CD4-positive, alpha-beta T cell (primary cell): ENCODE data around the gene LPP. TPM values are rescaled to one million over a fixed set of nuclear protein-coding genes. Genes with fewer than 3 reads are reported as not detected.

ENCODE experiments used
- ATAC-seq: fragments of 200-7000 bp; cut with Tn5 transposase; one replicate; pipeline ENCODE4 v1.10.0; 2022; ENCODE audit warnings: mild to moderate bottlenecking; ENCODE audit not compliant: poor library complexity
- CTCF ChIA-PET: fragments of 350-600 bp; sonication (Branson Sonifier 250); formaldehyde crosslinking; loops from one replicate; lab custom pipeline; 2021; ENCODE audit warnings: antibody characterized with exemption, inconsistent platforms; lab: Charles Lee
- POLR2A ChIA-PET: fragments of 350-600 bp; sonication (Branson Sonifier 250); formaldehyde crosslinking; loops from one replicate; lab custom pipeline; 2021; ENCODE audit warnings: antibody characterized with exemption, inconsistent platforms; lab: Charles Lee
- DNase-seq, 14 experiments: peaks; one replicate each; pipeline ENCODE4 v3.0.0-alpha.2; 2013 to 2020; ENCODE audit warnings: mixed read lengths in 2 of 14
- H3K27ac ChIP-seq, 2 donors: one replicate each; pipeline versions ENCODE4 v1.5.1 to v1.7.0; 2013; ENCODE audit warnings: low read length in 2 of 2, low read depth in 1 of 2, mild to moderate bottlenecking in 1 of 2
- H3K27me3 ChIP-seq, 2 experiments: 1 replicate in 1 of 2; 2 replicates in 1 of 2; pipeline versions ENCODE4 v1.6.1 to v1.7.0; 2013; ENCODE audit warnings: low read length in 2 of 2, control low read depth in 1 of 2, mild to moderate bottlenecking in 1 of 2, moderate library complexity in 1 of 2; ENCODE audit not compliant: insufficient read depth in 2 of 2, control insufficient read depth in 1 of 2
- H3K36me3 ChIP-seq: one replicate; pipeline ENCODE4 v1.6.1; 2013; ENCODE audit warnings: low read length, control low read depth; ENCODE audit not compliant: insufficient read depth
- H3K4me1 ChIP-seq: one replicate; pipeline ENCODE4 v1.6.1; 2013; ENCODE audit warnings: low read length, control low read depth; ENCODE audit not compliant: insufficient read depth
- H3K4me3 ChIP-seq: one replicate; pipeline ENCODE4 v1.5.1; 2013; ENCODE audit warnings: mild to moderate bottlenecking, low read length, moderate library complexity
- H3K9me3 ChIP-seq, 2 experiments: 1 replicate in 1 of 2; 2 replicates in 1 of 2; pipeline versions ENCODE4 v1.6.1 to v1.7.0; 2013; ENCODE audit warnings: low read length in 2 of 2, mild to moderate bottlenecking in 2 of 2, control low read depth in 1 of 2, moderate library complexity in 1 of 2; ENCODE audit not compliant: control insufficient read depth in 1 of 2, insufficient read depth in 1 of 2
- H3K27ac Mint-ChIP-seq: one replicate; pipeline ENCODE4 v1.8.0; 2020; ENCODE audit warnings: mixed read lengths
- H3K27me3 Mint-ChIP-seq: one replicate; pipeline ENCODE4 v1.8.0; 2021; ENCODE audit warnings: mixed read lengths
- H3K36me3 Mint-ChIP-seq: one replicate; pipeline ENCODE4 v1.8.0; 2021; ENCODE audit warnings: low read depth, mixed read lengths
- H3K4me1 Mint-ChIP-seq: one replicate; pipeline ENCODE4 v1.8.0; 2021; ENCODE audit warnings: low read depth, mixed read lengths
- H3K4me3 Mint-ChIP-seq: one replicate; pipeline ENCODE4 v1.8.0; 2020; ENCODE audit warnings: mild to moderate bottlenecking, mixed read lengths
- H3K9me3 Mint-ChIP-seq: one replicate; pipeline ENCODE4 v1.8.0; 2020; ENCODE audit warnings: mixed read lengths
- CTCF ChIP-seq: fragments of 200-600 bp; IDR thresholded peaks from one replicate; pipeline ENCODE4 v1.8.0; 2022; ENCODE audit warnings: antibody characterized with exemption, mild to moderate bottlenecking
- intact Hi-C, 2 experiments: fragments of 100-400 bp; cut with DNase I in 1 of 2; cut with micrococcal nuclease in 1 of 2; formaldehyde crosslinking; loops; one replicate each; pipeline versions ENCODE4 v1.15.1 to v1.9.0; 2023 to 2025; cut with DNase I, micrococcal nuclease
- total RNA-seq, 174 experiments: library from RNA in 2 of 174; stranded (reverse) in 2 of 174; gene quantifications; one replicate each; pipeline ENCODE4 v1.2.3 and lab custom pipeline; 2021 to 2026

The LPP gene
- total RNA-seq, 2 experiments from 2014 or later = 45.6 to 45.9 TPM

DNA sequence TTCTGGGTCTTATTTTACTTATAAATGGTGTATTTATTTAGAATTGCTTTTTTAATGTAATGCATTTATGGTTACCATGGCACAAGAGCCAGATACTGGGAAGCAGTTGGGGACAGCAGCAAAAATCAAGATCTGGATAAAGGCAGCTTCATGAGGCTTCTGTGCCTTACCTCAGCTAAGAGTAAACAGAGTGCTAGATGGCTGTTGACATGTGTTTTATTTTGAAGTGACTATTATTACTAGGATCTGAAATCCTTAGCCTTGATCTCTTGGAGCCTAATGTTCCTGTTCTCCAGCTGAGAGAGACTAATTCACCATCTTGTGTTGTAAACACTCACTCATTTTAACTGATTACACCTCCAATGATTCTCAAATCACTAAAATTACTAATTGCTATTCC is 317.8 kb downstream of the LPP start:
- Mint-ChIP-seq H3K4me1 (no peaks in the 10 kb centered on the region), H3K27me3 (no peaks in the 10 kb centered on the region), H3K9me3 (no peaks in the 10 kb centered on the region), H3K4me3 (no peak overlapping the region), H3K27ac (no peak overlapping the region), H3K36me3 (peaks cover 18% of the 10 kb centered on the region)
- intact Hi-C loops = no loop called here
- Histone ChIP-seq H3K4me1 (no peaks in the 10 kb centered on the region), H3K36me3 (peaks cover 2% of the 10 kb centered on the region), H3K4me3 (no peak overlapping the region), H3K27me3 (no peaks in the 10 kb centered on the region), H3K27ac (no peak overlapping the region), H3K9me3 (no peaks in the 10 kb centered on the region)
- ChIA-PET CTCF (no interaction called here), POLR2A (no interaction called here)
- TF ChIP-seq CTCF = no peak
- ATAC-seq (no peak), DNase-seq (no peak)

GRCh38 chr3:188472336-188472735 is 318.4 kb downstream of the LPP start:
- Mint-ChIP-seq H3K9me3 (no peaks in the 10 kb centered on the region), H3K27ac (no peak overlapping the region), H3K36me3 (peaks cover 17% of the 10 kb centered on the region), H3K27me3 (no peaks in the 10 kb centered on the region), H3K4me3 (no peak overlapping the region), H3K4me1 (no peaks in the 10 kb centered on the region)
- TF ChIP-seq CTCF = no peak
- H3K9me3 ChIP-seq = no peaks in the 10 kb centered on the region
- H3K4me1 ChIP-seq = no peaks in the 10 kb centered on the region
- H3K36me3 ChIP-seq = peaks cover 2% of the 10 kb centered on the region
- POLR2A ChIA-PET = no interaction called here
- CTCF ChIA-PET = no interaction called here
- no peak overlapping the region for H3K27ac ChIP-seq
- DNase-seq = no peak
- H3K27me3 ChIP-seq = no peaks in the 10 kb centered on the region
- no peak overlapping the region for H3K4me3 ChIP-seq
- no peak for ATAC-seq
- intact Hi-C loops = no loop called here

DNA sequence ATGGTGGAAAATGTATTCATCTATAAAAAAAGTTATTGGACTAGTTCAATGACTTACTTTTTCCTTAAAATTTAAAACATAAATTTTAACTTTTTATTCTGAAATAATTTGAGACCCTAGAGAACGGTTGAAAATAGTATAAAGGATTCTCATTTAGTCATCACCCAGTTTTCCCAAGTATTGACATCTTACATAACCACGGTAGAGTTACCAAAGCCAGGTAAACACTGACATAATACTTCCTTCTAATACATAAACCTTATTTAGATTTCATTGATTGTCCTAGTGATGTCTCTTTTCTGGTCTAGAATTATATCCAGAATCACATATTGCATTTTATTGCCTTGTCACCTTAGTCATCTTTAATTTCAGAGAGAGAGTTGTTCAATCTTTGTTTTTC is 319.1 kb downstream of the LPP start:
- intact Hi-C loops = no loop called here
- Histone ChIP-seq H3K36me3 (peaks cover 2% of the 10 kb centered on the region), H3K4me1 (no peaks in the 10 kb centered on the region), H3K9me3 (no peaks in the 10 kb centered on the region), H3K27me3 (no peaks in the 10 kb centered on the region), H3K27ac (no peak overlapping the region), H3K4me3 (no peak overlapping the region)
- no peak for TF ChIP-seq CTCF
- H3K27ac Mint-ChIP-seq = no peak overlapping the region
- no peak overlapping the region for H3K4me3 Mint-ChIP-seq
- H3K9me3 Mint-ChIP-seq = no peaks in the 10 kb centered on the region
- POLR2A ChIA-PET = no interaction called here
- peaks cover 13% of the 10 kb centered on the region for H3K36me3 Mint-ChIP-seq
- DNase-seq = no peak
- no peak for ATAC-seq
- no peaks in the 10 kb centered on the region for H3K27me3 Mint-ChIP-seq
- CTCF ChIA-PET = no interaction called here
- H3K4me1 Mint-ChIP-seq = peaks cover 4% of the 10 kb centered on the region
